Measurements from ENCODE around the gene DNAH2.

DNAH2 gene

DNA sequence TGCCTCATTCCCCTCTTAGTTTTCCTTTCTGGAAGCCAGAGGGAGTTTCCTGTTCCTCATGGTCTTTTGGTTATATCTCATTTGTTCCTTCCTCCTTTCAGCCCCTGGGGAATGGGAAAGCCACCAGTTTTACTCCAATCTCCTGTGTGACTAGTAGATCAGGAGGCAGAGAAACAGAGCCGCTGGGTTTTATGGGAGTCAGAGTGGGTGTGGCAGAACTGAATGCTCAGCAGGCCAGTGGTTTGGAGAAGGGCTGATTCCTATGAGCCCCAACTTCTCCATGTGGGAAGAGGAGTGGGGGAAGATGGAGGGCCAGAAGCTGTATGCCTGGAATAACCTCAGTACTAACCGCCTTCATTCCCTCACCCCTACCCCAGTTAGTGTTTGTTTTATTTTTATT is 4.1 kb downstream of the DNAH2 start:
- DNase-seq = no peak

DNA sequence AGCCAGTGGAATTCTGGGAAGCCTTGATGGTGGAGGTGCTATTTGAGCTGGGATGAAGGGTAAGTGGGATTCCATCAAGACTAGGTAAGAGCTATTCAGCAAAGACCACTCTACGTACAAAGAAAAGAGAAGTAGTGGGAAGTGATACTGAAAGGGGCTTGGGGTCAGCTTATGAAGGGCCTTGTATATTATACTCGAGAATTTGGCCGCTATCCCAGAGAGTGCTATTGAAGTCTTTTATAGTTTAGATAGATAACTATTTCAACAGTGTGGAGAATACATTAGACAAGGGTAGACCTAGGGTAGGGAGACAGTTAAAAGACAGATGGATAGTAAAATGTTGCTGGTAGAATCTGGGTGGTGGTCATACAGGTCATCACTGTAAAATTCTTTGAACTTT is 10.3 kb downstream of the DNAH2 start:
- DNase-seq = no peak

DNA sequence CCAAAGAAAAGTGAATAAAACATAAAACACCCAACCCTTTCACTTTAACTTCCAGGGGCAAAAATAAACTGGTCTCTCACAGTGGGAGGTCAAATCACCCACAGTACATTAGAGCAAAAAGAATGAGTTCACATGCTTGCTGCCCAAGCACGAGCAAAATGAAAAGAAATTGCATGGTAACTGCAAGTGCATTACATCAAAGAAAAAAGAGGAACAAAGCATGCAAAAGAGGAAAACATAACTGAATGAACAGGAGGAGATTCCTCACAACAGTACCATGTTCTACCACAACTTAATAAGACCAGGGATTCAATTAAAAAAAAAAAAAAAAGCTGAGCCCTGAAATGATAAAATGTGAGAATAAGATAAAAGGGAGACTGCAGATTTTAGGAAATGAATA is 12.3 kb downstream of the DNAH2 start:
- peak; percentile 75 for DNase-seq

DNA sequence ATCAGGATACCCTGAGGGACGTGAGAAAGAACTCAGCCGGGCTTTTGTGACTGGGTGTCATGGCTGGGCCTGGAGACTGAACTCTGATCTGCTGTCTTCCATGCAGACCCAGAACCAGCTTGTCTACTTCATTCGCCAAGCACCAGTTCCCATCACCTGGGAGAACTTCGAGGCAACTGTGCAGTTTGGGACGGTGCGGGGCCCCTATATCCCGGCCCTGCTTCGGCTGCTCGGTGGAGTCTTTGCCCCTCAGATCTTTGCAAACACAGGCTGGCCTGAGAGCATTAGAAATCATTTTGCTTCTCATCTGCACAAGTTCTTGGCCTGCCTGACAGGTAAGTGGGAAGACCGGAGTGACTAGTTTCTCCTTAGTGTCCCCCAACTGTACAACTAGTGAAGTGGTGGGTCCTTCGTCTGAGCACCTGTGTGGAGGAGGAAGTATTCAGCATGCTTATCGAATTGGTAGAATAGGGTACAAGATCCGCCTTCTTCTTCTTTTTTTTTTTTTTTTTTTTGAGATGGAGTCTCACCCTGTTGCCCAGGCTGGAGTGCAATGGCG is 15.5 kb downstream of the DNAH2 start:
- DNase-seq = no peak

DNA sequence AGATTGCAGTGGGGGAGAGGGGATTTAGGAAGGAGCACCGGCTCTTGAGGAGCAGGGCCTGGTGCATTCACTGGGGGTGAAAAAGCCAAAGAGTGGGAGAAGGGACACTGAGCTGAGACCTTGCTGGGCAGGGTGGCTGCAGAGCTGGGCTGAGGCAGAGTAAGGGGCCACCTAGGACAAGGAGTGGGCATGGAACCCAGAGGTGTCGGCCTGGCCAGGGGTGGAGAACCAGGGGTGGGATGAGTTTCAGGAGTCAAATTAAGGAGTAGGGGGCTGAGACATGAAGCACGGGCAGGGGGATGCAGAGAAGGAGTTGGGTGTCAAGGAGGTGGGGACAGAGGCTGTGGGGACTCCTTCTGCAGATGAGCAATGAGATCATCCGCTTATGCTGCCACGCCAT is 20.1 kb downstream of the DNAH2 start:
- no peak for DNase-seq

DNA sequence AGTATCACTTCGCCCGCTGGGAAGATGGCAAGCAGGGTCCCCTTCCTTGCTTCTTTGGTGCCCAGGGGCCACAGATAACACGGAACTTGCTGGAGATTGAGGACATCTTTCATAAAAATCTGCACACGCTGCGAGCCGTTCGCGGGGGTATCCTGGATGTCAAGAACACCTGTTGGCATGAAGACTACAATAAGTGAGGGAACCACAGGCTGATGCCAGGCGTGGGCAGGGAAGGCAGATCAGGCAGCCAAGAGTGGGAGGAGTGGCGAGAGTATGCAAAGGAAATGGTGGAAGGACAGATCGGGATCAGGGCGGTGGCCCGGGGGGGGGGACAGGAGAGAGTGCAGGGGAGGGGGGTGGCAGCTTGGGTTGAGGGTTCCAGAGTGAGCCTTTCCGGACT is 22.2 kb downstream of the DNAH2 start:
- DNase-seq = no peak

DNA sequence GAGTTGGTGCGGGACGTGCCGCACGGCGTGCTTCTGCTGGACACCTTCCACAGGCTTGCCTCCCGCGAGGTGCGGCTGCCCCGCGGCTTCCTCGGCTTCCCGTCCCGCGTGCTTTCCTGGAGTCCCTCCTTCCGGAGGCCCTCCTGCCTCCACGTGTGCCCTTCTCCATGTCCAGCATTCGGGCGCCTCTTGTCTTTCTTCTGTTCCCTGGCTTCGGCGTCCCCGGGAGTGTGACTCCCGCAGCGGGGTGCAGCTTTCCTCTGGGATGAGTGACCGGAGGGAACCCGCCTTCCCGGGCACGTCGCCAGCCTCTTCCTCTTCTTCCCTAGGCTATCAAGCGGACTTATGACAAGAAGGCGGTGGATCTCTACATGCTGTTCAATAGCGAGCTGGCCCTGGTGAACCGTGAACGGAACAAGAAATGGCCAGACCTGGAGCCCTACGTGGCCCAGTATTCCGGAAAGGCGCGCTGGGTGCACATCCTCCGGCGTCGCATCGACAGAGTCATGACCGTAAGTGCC is 23.0 kb downstream of the DNAH2 start:
- no peak for DNase-seq

DNA sequence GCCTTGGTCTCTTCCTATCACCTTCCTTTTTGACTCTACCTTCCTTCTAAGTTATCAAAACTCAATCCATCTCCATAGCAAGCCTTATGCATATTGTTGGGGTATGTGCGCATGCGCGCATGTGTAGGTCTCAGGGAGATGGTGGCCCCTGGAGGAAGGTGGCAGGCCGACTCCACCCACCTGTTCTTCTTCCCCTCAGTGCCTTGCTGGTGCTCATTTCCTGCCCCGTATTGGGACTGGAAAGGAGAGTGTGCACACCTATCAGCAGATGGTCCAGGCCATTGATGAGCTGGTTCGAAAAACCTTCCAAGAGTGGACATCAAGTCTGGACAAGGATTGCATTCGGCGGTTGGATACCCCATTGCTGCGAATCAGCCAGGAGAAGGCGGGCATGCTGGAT is 25.2 kb downstream of the DNAH2 start:
- DNase-seq = no peak

DNA sequence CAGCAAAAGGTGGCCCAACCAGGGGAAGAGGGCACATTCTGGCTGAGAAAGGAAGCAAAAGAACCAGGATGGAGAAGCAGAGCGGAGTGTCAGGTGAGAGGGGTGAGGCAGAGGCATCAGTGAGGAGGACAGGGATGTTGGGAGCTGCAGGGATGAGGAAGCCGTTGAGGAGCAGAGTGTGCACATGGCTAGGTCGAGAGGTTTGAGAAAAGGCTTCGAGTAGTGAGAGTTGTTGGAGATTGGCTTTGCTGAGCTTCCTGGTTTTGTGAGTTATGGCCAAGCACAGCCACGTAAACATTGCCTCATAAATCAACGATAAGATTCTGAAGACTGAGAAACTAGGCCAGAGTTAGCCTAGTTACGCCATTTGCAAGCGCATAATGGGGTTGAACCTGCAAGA is 26.9 kb downstream of the DNAH2 start:
- DNase-seq = peak; percentile 61

DNA sequence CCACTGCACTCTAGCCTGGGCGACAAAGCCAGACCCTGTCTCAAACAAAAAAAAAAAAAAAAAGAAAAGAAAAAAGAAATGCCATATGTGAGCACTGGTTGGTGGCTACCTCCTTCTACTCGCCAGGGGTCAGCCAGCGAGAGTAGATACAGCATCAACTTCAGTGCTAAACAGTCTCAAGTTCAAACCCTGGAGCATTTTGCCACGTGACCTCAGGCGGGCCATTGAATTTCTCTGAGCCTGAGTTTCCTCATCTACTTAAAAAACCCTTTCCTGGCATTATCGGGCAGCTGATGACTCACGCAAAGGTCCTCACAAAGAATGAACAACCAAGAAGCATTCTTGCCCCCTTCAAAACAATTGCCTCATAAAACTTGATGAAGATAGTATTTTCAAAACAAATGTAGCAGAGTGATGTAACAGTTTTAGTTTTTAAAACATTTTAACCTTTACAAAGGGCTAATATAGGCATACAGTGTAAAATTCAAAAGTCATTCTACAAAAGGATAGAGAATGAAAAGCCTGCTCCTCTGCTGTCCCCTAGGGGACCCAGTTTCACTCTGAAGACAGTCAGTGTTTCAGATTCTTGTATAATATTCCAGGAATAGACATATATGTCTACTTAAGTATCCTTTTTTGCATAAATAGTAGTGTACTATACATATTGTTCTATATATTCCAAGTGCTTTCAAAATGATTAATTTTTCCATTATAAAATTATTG is 28.4 kb downstream of the DNAH2 start:
- peak; percentile 86 for DNase-seq

DNA sequence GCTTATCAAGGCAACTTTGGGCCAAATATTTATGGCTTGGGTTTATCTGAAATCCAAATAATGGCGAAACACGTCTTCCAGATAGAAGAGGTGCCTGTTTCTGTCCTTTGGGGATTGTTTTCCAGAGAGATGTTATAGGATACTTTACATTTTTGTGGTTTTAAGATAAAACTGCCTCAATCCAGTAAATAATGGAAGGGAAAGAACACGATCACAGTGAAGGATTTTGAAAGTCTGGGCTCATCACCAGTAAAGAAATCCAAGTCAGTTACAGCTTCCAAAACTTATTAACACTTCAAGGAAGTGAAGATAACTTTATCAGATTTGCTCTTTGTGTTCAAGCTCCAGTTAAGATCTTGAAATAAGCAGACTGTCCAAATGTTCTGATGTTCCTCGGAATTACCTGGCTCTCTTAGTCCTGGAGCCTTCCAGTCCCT is 30.1 kb downstream of the DNAH2 start:
- no peak for DNase-seq

DNA sequence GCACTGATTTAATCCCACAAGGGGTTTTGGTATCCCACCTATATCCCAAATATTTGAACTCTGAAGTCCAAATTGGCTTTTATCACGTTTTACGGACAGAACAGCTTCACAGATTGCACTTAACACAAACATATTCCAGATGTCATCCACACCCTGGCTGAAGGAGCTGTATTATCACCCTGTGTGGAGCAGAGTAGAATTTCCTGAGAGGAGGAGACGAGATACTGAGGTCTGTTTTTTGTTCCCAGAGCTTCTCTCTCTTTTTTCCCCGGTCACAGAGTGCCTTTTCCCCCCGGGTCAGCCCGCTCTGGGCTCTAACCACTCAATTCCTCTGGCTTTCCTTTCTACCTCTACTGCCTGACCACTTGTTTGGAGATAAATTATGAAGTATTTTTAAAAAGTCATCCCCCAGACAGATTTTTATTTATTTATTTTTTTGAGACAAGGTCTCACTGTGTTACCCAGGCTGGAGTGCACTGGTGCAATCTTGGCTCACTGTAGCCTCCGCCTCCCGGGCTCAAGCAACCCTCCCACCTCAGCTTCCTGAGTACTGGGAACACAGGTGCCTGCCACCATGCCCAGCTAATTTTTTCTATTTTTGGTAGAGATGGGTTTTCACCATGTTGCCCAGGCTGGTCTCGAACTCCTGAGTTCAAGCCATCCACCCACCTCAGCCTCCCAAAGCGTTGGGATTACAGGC is 30.7 kb downstream of the DNAH2 start:
- DNase-seq = no peak

DNA sequence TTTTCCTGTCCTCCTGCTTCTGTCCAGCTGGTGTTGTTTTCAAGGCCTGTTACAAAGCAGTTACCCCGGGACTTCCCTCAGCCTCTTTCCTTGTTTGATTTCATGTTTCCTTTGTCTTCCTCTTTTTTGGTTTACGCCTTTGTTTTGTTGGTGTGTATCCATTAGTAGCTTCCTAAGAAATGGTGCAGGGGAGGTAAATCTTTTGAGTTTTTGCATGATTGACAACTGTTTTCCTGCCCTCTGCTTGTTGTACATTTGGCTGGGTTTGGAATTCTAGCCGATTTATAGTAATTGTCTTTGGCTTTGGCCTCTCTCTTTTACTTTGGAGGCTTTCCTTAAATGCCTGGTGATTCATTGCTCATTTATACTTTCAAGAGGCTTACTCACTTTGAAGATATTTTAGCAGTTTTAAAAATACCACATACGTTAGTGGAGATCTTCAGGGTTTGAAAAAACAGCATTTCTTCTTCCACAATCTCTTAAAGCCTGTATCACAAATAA is 32.8 kb downstream of the DNAH2 start:
- peak; percentile 58 for DNase-seq

DNA sequence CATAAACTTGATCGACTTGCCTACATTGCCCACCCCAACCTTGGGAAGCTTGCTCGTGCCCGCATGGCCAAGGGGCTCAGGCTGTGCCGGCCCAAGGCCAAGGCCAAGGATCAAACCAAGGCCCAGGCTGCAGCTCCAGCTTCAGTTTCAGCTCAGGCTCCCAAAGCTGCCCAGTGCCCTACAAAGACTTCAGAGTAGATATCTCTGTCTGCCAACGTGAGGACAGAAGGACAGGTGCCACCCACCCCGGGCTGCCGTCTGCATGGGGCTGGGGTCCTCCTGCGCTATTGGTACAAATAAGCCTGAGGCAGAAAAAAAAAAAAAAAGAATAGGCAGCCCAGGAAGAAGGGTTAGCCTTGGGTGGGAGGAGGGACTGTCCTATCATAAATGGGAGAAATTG is 37.1 kb downstream of the DNAH2 start:
- DNase-seq = no peak

DNA sequence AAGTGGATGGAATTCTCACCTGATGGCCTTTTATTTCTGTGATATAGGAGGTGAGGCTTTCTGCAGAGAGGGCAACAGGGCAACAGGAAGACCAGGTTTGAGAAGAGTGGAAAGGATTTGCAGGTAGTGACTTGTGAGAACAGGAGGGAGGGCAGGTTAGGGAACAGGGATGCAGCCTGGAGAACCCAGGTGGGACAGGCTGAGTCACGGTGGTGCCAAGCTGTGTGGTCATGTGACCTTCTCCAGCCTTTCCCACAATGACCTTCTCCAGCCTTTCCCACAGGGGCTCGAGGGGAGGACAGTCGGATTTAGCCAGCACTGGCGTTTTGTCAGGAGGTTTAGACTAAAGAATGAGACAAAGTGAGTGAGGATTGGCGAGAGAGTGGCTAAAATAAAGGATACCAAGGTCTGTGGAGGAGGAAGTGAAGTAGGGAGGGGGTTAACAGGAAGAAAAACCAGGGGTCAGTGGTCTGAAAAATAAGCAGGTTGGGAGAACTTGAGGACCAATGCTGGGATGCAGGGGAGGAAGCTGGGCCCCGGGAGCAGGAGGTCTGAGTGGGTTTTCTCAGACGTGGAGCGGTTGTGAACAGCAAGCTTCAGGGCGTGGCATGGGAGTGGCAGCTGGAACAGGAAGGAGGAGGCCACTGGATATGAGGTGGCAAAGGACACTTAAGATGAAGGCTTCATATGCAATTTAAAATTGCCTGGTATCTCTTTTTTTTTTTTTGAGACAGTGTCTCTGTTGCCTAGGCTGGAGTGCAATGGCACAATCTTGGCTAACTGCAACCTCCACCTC is 37.7 kb downstream of the DNAH2 start:
- DNase-seq = no peak

DNA sequence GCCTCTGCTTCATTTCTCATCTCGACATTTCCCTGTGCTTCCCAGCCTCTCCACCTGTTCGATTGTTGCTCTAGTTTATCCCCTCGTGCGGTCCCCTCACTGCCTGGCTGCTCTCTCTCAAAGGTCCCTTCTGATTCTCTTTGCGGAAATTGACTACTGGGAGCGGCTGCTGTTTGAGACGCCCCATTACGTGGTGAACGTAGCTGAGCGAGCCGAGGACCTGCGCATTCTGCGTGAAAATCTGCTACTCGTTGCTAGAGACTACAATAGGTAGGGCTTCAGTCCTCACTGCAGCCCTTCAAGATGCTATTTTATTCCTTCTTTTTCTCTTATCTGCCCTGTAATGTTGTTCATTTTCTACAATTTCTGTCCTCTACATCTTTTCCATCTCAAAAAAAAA is 39.4 kb downstream of the DNAH2 start:
- DNase-seq = no peak

DNA sequence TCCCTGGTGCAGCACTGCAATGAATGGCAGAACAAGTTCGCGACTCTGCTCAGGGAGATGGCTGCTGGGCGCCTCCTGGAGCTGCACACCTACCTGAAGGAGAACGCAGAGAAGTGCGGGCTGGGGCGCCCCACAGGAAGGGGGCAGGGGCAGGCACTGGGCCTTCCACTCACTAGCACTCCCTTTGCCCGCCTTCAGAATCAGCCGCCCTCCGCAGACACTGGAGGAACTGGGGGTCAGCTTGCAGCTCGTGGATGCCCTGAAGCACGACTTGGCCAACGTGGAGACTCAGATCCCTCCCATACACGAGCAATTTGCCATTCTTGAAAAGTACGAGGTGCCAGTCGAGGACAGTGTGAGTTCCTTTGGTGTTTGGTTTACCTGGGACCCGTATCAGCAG is 46.4 kb downstream of the DNAH2 start:
- no peak for DNase-seq

DNA sequence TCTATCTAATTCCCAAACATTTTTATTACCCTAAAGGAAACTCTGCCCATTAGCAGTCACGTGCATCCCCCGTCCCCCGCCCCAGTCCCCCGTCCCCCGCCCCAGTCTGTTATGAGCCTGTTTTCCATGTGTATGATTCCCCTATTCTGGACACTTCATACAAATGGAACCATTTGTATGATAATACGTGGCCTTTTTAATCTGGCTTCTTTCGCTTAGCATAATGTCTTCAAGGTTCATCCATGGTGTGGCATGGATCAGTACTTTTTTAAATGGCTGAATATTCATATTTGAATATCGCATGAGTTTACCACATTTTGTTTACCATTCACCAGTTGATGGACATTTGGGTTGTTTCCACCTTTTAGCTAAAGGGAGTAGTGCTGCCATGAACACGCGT is 49.5 kb downstream of the DNAH2 start:
- DNase-seq = no peak

DNA sequence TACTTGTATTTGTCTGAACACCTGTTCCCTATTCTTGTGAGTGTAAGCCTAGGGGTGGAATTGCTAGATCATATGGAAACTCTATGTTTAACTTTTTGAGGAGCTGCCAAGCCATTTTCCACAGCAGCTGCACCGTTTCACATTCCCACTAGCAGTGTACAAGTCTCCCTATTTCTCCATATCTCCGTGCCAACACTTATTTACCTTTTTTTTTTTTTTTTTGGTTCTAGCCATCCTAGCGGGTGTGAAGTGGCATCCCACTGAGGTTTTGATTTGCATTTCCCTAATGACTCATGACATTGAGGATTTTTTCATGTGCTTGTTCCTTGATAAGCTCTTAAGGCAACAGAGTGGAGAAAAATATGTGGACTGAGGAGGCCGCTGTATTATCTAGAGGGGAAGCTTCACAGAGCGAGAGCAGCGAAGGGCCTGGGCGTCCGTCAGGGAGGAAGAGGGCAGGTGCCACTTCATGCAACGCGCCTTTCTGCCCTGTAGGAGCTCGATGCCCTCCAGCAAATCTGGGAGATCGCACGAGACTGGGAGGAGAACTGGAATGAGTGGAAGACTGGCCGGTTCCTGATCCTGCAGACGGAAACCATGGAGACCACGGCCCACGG is 50.0 kb downstream of the DNAH2 start:
- no peak for DNase-seq

DNA sequence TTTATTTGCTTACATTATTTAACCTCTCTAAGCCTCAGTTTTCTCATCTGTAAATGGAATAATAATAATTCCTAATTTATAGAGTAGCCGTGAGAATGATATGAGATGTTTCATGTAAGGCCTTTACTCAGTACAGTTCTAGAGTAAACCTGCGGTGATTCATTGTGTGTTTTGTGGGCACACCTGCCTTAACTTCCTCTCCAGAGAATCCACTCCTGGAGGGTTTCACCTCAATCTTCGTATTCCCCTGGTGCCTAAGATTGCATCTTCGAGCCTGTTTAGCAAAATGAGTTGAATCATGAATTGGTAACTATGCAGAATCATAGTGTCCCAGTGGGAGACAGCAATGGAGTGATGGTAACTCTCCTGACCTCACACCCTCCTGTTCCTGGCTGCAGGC is 52.3 kb downstream of the DNAH2 start:
- no peak for DNase-seq

DNA sequence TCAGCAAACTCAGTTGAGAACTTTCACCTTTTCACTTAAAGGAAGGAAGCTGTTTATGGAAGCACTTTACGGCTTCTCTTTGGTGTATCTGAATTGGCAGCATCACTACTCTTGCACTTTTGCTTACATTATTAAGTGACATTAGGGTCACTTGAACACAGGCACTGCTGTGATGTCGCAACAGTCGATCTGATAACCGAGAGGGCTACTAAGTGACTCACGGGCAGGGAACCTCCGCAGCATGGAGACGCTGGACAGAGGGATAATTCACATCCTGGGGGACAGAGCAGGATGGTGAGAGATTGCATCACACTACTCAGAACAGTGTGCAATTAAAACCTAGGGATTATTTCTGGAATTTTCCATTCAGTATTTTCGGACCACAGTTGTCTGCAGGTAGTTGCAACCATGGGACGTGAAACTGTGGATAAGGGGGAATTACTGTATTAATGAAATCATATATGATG is 56.5 kb downstream of the DNAH2 start:
- no peak for DNase-seq

DNA sequence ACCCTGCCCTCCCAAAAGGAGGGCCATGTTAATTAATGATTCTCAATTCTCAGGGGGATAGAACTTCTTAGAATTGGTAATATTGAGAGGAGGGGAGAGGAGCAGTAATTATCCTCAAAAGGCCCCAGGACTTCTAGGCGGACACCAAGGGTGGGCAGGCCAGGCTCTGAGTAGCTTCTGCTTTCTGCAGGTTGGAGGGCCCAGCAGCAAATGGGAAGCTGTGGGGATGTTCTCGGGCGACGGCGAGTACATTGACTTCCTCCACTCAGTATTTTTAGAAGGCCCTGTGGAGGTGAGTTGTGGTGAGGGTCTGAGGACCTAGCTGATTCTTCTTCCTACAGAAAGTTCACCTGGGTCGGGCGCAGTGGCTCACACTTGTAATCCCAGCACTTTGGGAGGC is 57.5 kb downstream of the DNAH2 start:
- DNase-seq = no peak

DNA sequence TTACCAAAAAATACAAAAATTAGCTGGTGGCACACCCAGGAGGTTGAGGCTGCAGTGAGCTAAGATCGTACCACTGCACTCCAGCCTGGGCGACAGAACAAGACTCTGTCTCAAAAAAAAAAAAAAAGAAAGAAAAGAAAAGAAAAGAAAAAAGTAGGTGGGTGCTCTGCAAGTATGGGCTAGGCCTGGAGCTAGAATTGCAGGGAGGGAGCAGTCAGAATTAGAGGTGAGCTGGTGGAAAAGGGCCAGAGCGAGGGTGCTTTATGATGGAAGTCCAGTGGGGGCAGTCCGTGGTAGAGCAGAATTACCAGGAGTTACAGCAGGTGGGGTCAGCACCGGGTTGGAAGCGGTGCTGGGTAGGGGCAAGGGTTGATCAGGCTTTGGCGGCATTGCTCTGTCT is 59.5 kb downstream of the DNAH2 start:
- no peak for DNase-seq

All from MV-4-11 (cell line).